K562 (cell line): ENCODE results near the gene POLG. TPM values are rescaled to one million over a fixed set of nuclear protein-coding genes. Genes with fewer than 3 reads are reported as not detected.

Experiments
- ATAC-seq: fragments of 200-7000 bp; cut with Tn5 transposase; 3 replicates; pipeline ENCODE4 v1.9.1; 2020; ENCODE audit warnings: moderate library complexity
- BruUV-seq: library from RNA; stranded (reverse); fragments of 400-500 nt; replicated peaks from 2 replicates; lab custom pipeline; 2021; lab: Mats Ljungman, UMichigan
- CTCF ChIA-PET: fragments of 300-600 bp; formaldehyde crosslinking; extraction: SDS; loops from one replicate; lab custom pipeline; 2021; ENCODE audit warnings: low intra/inter-chr PET ratio; lab: Yijun Ruan, JAX
- POLR2A ChIA-PET: fragments of 300-600, 350-650 bp; sonication (Branson Sonifier 250); formaldehyde crosslinking; extraction: SDS; loops from one replicate; lab custom pipeline; 2021; ENCODE audit warnings: antibody characterized with exemption, inconsistent platforms; lab: Yijun Ruan, JAX
- DNase-seq, 4 experiments: peaks; one replicate each; pipeline versions ENCODE4 v3.0.0 to v3.0.0-alpha.2; 2011 to 2018; ENCODE audit warnings: low spot score in 3 of 4, mixed read lengths in 3 of 4; ENCODE audit errors: extremely low read depth in 1 of 4
- FAIRE-seq: peaks from 2 replicates; lab custom pipeline; 2011; peaks lifted over from hg19 to GRCh38; lab: Jason Lieb, UNC
- H2AFZ ChIP-seq: 2 replicates; pipeline ENCODE4 v1.6.0; 2011; ENCODE audit warnings: low read depth, low read length, control low read depth, inconsistent platforms
- H3K27ac ChIP-seq: fragments of 200-600 bp; 3 replicates; pipeline ENCODE4 v1.8.0; 2011; ENCODE audit warnings: low read depth, mild to moderate bottlenecking, control low read depth, inconsistent platforms, low read length, moderate library complexity, mixed read lengths; ENCODE audit errors: extremely low read depth
- H3K27me3 ChIP-seq, 2 experiments: fragments of 300-600 bp in 1 of 2; 2 replicates in 1 of 2; 3 replicates in 1 of 2; pipeline versions ENCODE4 v1.6.0 to v1.8.0; 2011; ENCODE audit warnings: inconsistent platforms in 2 of 2, low read length in 2 of 2, mild to moderate bottlenecking in 1 of 2, mixed read lengths in 1 of 2, moderate library complexity in 1 of 2; ENCODE audit not compliant: control insufficient read depth in 2 of 2, insufficient read depth in 2 of 2
- H3K36me3 ChIP-seq: fragments of 300-600 bp; 3 replicates; pipeline ENCODE4 v1.8.0; 2011; ENCODE audit warnings: mild to moderate bottlenecking, low read length, inconsistent platforms; ENCODE audit not compliant: control insufficient read depth, insufficient read depth
- H3K4me1 ChIP-seq, 2 experiments: fragments of 200-600 bp in 1 of 2; replicated peaks in 1 of 2; 2 replicates in 1 of 2; 3 replicates in 1 of 2; pipeline versions ENCODE4 v1.5.1 to v1.8.0; 2011; ENCODE audit warnings: inconsistent platforms in 2 of 2, low read length in 2 of 2, mild to moderate bottlenecking in 1 of 2, mixed read lengths in 1 of 2, moderate library complexity in 1 of 2; ENCODE audit not compliant: control insufficient read depth in 2 of 2, insufficient read depth in 2 of 2
- H3K4me2 ChIP-seq: 2 replicates; pipeline ENCODE4 v1.6.1; 2011; ENCODE audit warnings: low read length, control low read depth, inconsistent platforms, mixed read lengths; ENCODE audit not compliant: insufficient read depth
- H3K4me3 ChIP-seq: fragments of 200-600 bp; sonication (generic), shearing (Covaris generic); 2 replicates; pipeline ENCODE4 v1.5.1; 2016; ENCODE audit warnings: control low read depth, inconsistent platforms
- H3K79me2 ChIP-seq: fragments of 200-600 bp; 3 replicates; pipeline ENCODE4 v1.8.0; 2011; ENCODE audit warnings: low read length, inconsistent platforms; ENCODE audit not compliant: control insufficient read depth, insufficient read depth
- H3K9ac ChIP-seq, 2 experiments: 2 replicates each; pipeline versions ENCODE4 v1.6.0 to v1.6.1; 2011; ENCODE audit warnings: low read depth in 2 of 2, low read length in 2 of 2, control low read depth in 1 of 2, inconsistent platforms in 1 of 2, mild to moderate bottlenecking in 1 of 2, mixed read lengths in 1 of 2; ENCODE audit not compliant: insufficient read depth in 1 of 2
- H3K9me1 ChIP-seq: one replicate; pipeline ENCODE4 v1.6.0; 2011; ENCODE audit warnings: inconsistent platforms, mild to moderate bottlenecking, low read length, moderate library complexity; ENCODE audit not compliant: control insufficient read depth, insufficient read depth
- H3K9me3 ChIP-seq: replicated peaks from 2 replicates; pipeline ENCODE4 v1.5.1; 2011; ENCODE audit warnings: low read depth, low read length, inconsistent platforms; ENCODE audit not compliant: control insufficient read depth, insufficient read depth
- H4K20me1 ChIP-seq: replicated peaks from 2 replicates; pipeline ENCODE4 v1.6.1; 2011; ENCODE audit warnings: low read length, inconsistent platforms, mixed read lengths; ENCODE audit not compliant: control insufficient read depth, insufficient read depth
- RAD21 ChIP-seq, 2 experiments: fragments of 250-450 bp in 1 of 2; fragments of 450-650 bp in 1 of 2; sonication (Bioruptor Pico) in 1 of 2; formaldehyde crosslinking in 1 of 2; IDR thresholded peaks in 1 of 2; conservative IDR thresholded peaks in 1 of 2; 2 replicates each; pipeline versions ENCODE4 v1.4.0 to v1.8.0; 2020 to 2022; ENCODE audit warnings: mild to moderate bottlenecking in 2 of 2, moderate library complexity in 1 of 2
- TSC22D4 ChIP-seq: fragments of 450-650 bp; IDR thresholded peaks from 2 replicates; pipeline ENCODE4 v1.6.1; 2016; ENCODE audit warnings: missing genetic modification characterization, missing biosample characterization, control low read depth
- ZFP91 ChIP-seq: sonication (generic); formaldehyde crosslinking; IDR thresholded peaks from 2 replicates; pipeline ENCODE4 v1.8.0; 2022; ENCODE audit warnings: mild to moderate bottlenecking, missing genetic modification reagents
- ZNF511 ChIP-seq: sonication (generic); formaldehyde crosslinking; IDR thresholded peaks from 2 replicates; pipeline ENCODE4 v1.8.0; 2022; ENCODE audit warnings: mild to moderate bottlenecking, missing genetic modification reagents
- WGBS: fragments of 100-300 bp; shearing (Covaris generic); methylation state at CpG from one replicate; pipeline ENCODE4 v1.1.6; 2016; ENCODE audit warnings: low coverage, mixed read lengths; ENCODE audit not compliant: insufficient coverage; ENCODE audit errors: missing lambda C conversion rate; 5-methylcytosine and 5-hydroxymethylcytosine counted together
- in situ Hi-C: fragments of 300-500 bp; cut with MboI; formaldehyde crosslinking; loops from 4 replicates; pipeline ENCODE4 v1.15.0; 2018; ENCODE audit warnings: inconsistent platforms, mixed read lengths
- intact Hi-C: fragments of 100-400 bp; cut with micrococcal nuclease; formaldehyde crosslinking; loops from 2 replicates; pipeline ENCODE4 v1.14.2; 2022
- polyA plus RNA-seq, 8 experiments: library from polyadenylated mRNA; depleted of rRNA in 4 of 8; stranded (reverse) in 5 of 8; unstranded in 3 of 8; fragments of >200 nt; fragmentation: Nextera tagmentation in 2 of 8; fragmentation: Illumina TruSeq in 1 of 8; extraction: Ambion mirVana in 2 of 8; extraction: Trizol in 1 of 8; gene quantifications; 2 replicates each; pipeline versions ENCODE4 v1.2.1 to v1.2.3, GENCODE V29; 2011 to 2014; ENCODE audit warnings: inconsistent platforms in 1 of 8, missing spikeins in 1 of 8
- total RNA-seq, 7 experiments: library from RNA; depleted of rRNA in 6 of 7; stranded (reverse); fragments of >200 nt in 6 of 7; fragmentation: Illumina TruSeq in 2 of 7; extraction: Trizol in 2 of 7; gene quantifications; 2 replicates each; pipeline versions ENCODE4 v1.2.1 to v1.2.3, GENCODE V29; 2011 to 2021; ENCODE audit warnings: low replicate concordance in 1 of 7

The POLG gene
- total and polyA plus RNA-seq, 9 of the 15 experiments (the other 6 are each of a cell fraction or from before 2014, with no cell fraction given): 15.2 to 83.8 (median 38.6) TPM

- CTCF ChIA-PET: no interaction called here
Measured at GRCh38 chr15:89303986-89304385, 30.6 kb downstream of the POLG start.

More at GRCh38 chr15:89303986-89304385, 30.6 kb downstream of the POLG start:
- no peak for ATAC-seq
- H3K9me1 ChIP-seq: no peaks in the 10 kb centered on the region
- intact Hi-C loops (no loop called here), in situ Hi-C loops (no loop called here)
- peaks cover 91% of the 10 kb centered on the region for H3K36me3 ChIP-seq
- no peak overlapping the region for H2AFZ ChIP-seq
- H3K4me2 ChIP-seq: no peak overlapping the region
- TF ChIP-seq ZNF511 (CRISPR knock-in tag) (no peak), RAD21 (CRISPR knock-in tag; conservative IDR thresholded peaks at IDR 0.05 in 1 of 2, IDR thresholded peaks at IDR 0.05 in 1 of 2) (no peak), ZFP91 (CRISPR knock-in tag) (no peak), TSC22D4 (tag) (no peak)
- TF ChIP-seq, all 486 proteins: peak for 0
- H3K27me3 ChIP-seq: no peaks in the 10 kb centered on the region
- no peak overlapping the region for H3K27ac ChIP-seq
- no peak overlapping the region for H3K4me3 ChIP-seq
- H3K9me3 ChIP-seq: no peaks in the 10 kb centered on the region
- FAIRE-seq (no peak), DNase-seq (no peak)
- POLR2A ChIA-PET: no interaction called here
- 65% methylated on average over 2 of the region's 2 CpGs for WGBS
- no TSS peak for BruUV-seq
- H3K79me2 ChIP-seq: no peaks in the 10 kb centered on the region
- no peaks in the 10 kb centered on the region for H4K20me1 ChIP-seq
- H3K9ac ChIP-seq: no peak overlapping the region
- peaks cover 0 to 6% of the 10 kb centered on the region in 2 experiments; a peak in 2 of 5 replicates for H3K4me1 ChIP-seq
